HG03103 (cell line): Measurements from ENCODE around the gene SAA1.

ENCODE experiments used
- ATAC-seq: cut with Tn5 transposase; IDR thresholded peaks from one replicate; pipeline ENCODE4 v1.9.1; 2021; ENCODE audit warnings: low read depth; ENCODE audit not compliant: unreplicated experiment

Gene SAA1

GRCh38 chr11:18307461-18308139, 41.5 kb downstream of the SAA1 start:
- ATAC-seq: no peak

- ATAC-seq: no peak
These were observed 42.2 kb downstream of the SAA1 start for GRCh38 chr11:18308242-18308641.

GRCh38 chr11:18309691-18310090, 43.6 kb downstream of the SAA1 start:
- ATAC-seq: no peak

- ATAC-seq: peak; percentile 53
These were observed 44.8 kb downstream of the SAA1 start for GRCh38 chr11:18310800-18311340.

GRCh38 chr11:18312012-18312411, 45.9 kb downstream of the SAA1 start:
- no peak for ATAC-seq

GRCh38 chr11:18312663-18313420, 46.8 kb downstream of the SAA1 start:
- ATAC-seq: no peak

- no peak for ATAC-seq
These were observed 48.1 kb downstream of the SAA1 start for GRCh38 chr11:18313965-18314763.

GRCh38 chr11:18314784-18315523, 48.9 kb downstream of the SAA1 start:
- no peak for ATAC-seq

GRCh38 chr11:18315893-18316292, 49.8 kb downstream of the SAA1 start:
- no peak for ATAC-seq

- ATAC-seq: no peak
These were observed 51.5 kb downstream of the SAA1 start for GRCh38 chr11:18317551-18317950.
